WI38 (cell line): ENCODE data around the gene ZNF487.

ENCODE experiments used
- H3K4me3 ChIP-seq: 2 replicates; pipeline ENCODE4 v1.5.1; 2011; ENCODE audit warnings: low read depth, mild to moderate bottlenecking, control low read depth, low read length
- TF ChIP-seq, protein P1 (sequence below): IDR thresholded peaks from 2 replicates; pipeline ENCODE4 v1.5.1; 2012; ENCODE audit warnings: low read depth, mild to moderate bottlenecking, control low read depth, low read length

ZNF487 gene

DNA sequence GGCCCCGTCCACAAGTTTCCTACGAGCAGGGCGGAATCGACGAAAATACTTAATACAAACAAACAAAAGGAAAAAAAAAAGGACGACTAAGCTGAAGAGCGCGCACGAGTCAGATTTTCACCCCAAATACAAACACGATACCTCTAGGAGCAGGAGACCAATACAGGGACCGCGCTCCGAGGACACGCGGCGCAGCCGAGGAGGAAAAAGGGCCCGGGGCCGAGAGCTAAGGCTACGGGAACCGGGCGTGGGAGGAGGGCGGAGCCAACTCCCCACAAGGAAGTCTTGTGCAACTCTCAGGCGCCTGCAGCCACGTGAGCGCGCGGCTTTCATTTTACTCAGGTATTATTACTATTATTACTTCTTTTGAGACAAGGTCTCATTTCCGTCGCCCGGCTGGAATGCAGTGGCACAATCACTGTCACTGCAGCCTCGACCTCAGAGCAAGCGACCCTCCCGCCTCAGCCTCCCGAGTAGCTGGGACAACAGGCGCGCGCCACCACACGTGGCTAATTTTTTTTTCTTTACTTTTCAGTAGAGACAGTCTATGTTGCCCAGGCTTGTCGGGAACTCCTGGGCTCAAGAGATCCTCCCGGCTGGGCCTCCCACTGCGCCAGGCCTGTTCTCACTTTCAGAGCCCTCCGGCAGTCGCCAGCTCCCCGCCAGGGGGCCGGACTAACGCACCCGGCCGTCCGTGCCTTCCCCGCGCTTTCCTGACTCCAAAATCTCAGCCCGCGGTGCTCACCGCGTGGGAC lies 29.2 kb upstream of the ZNF487 start:
- H3K4me3 ChIP-seq, result peak overlapping the region; percentile 76
- TF ChIP-seq, protein P1, sequence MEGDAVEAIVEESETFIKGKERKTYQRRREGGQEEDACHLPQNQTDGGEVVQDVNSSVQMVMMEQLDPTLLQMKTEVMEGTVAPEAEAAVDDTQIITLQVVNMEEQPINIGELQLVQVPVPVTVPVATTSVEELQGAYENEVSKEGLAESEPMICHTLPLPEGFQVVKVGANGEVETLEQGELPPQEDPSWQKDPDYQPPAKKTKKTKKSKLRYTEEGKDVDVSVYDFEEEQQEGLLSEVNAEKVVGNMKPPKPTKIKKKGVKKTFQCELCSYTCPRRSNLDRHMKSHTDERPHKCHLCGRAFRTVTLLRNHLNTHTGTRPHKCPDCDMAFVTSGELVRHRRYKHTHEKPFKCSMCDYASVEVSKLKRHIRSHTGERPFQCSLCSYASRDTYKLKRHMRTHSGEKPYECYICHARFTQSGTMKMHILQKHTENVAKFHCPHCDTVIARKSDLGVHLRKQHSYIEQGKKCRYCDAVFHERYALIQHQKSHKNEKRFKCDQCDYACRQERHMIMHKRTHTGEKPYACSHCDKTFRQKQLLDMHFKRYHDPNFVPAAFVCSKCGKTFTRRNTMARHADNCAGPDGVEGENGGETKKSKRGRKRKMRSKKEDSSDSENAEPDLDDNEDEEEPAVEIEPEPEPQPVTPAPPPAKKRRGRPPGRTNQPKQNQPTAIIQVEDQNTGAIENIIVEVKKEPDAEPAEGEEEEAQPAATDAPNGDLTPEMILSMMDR, result peak; percentile 42; the same call in 1 of the 2 replicates

DNA sequence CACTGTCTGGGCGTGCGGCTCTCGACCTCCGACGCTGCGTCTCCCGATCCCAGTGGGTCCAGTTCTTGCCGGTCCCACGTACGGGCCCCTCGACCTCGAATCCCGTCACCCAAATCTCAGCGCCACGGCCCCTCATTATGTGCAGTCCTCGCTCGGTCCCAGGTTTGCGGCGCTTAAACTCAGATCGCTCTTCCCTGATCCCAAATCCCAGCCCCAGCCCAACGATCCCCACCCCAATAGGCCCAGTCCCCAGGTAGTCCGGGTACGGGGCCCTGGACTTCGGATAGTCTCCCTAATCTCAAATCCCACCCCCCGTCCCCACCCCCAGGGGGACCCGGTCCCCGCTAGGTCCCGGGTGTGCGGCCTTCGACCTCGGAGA lies 28.6 kb upstream of the ZNF487 start:
- peak overlapping the region; percentile 76 for H3K4me3 ChIP-seq
- TF ChIP-seq, protein P1, result no peak

DNA sequence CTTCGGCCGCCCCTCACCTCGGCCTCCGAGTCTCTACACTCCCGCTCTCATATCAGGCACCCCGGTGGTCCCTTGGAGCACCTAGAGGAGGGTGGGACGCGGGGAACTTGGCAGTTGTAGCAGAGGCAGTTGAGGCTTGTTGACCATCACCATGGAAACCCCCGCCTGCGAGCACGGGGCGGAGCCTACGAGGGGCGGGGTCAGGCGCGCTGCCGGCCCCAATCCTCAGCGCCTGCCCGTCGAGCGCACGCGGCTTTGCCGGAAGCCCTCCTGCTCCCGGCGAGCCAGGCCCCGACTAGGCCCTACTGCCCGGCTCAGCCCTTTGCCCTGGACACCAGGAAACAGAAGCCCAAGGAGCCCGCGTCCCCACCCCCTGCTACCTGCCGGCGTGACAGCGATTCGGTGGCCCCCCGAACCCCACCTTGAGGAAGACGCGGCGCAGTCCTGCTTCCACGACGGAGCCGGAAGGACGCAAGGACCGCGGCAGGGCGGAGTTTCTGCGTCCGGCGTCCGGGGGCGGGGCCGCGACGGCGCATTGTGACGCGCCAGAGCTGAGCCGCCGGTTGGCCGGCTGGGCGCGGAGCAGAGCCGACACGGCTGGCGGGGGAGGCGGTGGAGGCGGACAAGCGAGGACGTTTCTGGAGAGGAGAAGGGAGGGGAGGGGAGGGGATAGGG lies 28.1 kb upstream of the ZNF487 start, which contains the start of gene HNRNPF:
TSS of gene HNRNPF (minus strand) at position 477 of the 675 bp plus-strand sequence. CDS start 21,302 bp downstream, outside the sequence.
- H3K4me3 ChIP-seq, result peak within 1 kb of the TSS; percentile 76
- TF ChIP-seq, protein P1, result no peak

DNA sequence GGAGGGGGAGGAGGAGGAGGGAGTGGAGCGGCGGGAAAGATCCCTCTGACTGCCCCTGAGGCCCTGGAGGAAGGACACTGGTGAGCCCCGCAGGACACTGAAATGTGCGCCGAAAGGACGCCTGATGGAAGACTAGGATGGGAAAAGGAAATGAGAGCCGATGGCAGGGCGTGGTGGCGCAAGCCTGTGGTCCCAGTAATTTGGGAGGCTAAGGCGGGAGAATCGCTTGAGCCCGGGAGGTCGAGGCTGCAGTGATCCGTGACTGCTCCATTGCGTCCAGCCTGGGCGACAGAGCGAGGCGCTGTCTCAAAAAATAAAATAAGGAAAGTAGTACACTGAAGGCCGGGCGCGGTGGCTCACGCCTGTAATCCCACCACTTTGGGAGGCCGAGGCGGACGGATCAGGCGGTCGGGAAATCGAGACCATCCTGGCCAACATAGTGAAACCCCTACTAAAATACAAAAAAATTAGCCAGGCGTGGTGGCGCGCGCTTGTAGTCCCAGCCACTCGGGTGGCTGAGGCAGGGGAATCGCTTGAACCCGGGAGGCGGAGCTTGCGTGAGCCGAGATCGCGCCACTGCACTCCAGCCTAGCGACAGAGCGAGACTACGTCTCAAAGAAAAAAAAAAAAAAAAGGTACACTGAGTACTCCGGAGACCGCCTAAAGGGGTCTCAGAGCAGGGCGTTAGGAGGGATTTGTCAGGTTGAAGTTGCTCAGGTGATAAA lies 27.4 kb upstream of the ZNF487 start:
- H3K4me3 ChIP-seq, result peak overlapping the region; percentile 76
- TF ChIP-seq, protein P1, result no peak

DNA sequence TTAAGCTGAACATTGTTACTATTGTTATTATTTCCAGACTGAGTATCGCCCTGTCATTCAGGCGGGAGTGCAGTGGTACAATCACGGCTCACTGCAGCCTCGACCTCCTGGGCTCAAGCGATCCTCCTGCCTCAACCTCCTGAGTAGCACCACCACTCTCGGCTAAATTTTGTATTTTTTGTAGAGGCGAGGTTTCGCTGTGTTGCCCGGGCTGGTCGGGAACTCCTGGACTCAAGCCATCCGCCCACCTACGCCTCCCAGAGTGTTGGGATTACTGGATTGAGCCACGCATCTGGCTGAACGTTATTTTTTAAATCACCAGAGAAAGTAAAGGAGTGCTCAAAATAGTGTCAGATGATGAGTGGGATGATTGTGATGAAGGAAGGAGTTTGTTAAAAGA lies 26.6 kb upstream of the ZNF487 start:
- no peak overlapping the region for H3K4me3 ChIP-seq
- TF ChIP-seq, protein P1, result no peak

GRCh38 chr10:43411536-43411935 lies 25.4 kb upstream of the ZNF487 start:
- TF ChIP-seq, protein P1, result no peak
- no peak overlapping the region for H3K4me3 ChIP-seq
